Stomach (tissue), 4 donors: ENCODE data around the gene COL1A2.

Experiments used
- POLR2A ChIP-seq, 4 donors: fragments of 450-650 bp; IDR thresholded peaks; one replicate each; pipeline ENCODE4 v1.6.1; 2016; ENCODE audit warnings: antibody characterized with exemption in 4 of 4, control low read depth in 2 of 4, mild to moderate bottlenecking in 1 of 4, moderate library complexity in 1 of 4
- POLR2AphosphoS5 ChIP-seq, 3 donors: sonication (generic); formaldehyde crosslinking; IDR thresholded peaks; one replicate each; pipeline ENCODE4 v1.6.1; 2016; ENCODE audit warnings: antibody characterized with exemption in 3 of 3
- TF ChIP-seq, protein P1 (sequence below), 7 experiments: fragments of 450-650 bp in 4 of 7; fragments of 200-600 bp in 3 of 7; sonication (generic) in 3 of 7; IDR thresholded peaks; one replicate each; pipeline ENCODE4 v1.5.1; 2016 to 2019; ENCODE audit warnings: antibody characterized with exemption in 7 of 7, control low read depth in 2 of 7, mild to moderate bottlenecking in 1 of 7

DNA sequence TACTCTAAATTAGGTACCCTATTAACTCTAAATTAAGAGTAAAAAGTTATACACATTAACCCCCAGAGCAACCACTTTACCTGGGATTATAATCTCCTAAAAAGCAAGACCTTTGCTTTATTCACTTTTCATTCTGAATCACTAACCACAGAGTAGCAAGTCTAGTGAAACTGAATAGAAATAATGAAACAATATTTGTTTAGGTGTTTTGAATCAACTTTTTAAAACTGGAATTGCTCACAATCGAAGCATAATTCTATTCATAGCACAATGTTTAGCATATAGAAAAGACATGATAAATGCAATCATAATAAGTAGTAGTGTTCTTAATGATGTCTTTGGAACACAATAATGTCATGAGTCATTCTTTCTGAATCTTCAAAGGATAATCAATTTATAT, 77.9 kb downstream of the COL1A2 start:
- TF ChIP-seq, protein P1, sequence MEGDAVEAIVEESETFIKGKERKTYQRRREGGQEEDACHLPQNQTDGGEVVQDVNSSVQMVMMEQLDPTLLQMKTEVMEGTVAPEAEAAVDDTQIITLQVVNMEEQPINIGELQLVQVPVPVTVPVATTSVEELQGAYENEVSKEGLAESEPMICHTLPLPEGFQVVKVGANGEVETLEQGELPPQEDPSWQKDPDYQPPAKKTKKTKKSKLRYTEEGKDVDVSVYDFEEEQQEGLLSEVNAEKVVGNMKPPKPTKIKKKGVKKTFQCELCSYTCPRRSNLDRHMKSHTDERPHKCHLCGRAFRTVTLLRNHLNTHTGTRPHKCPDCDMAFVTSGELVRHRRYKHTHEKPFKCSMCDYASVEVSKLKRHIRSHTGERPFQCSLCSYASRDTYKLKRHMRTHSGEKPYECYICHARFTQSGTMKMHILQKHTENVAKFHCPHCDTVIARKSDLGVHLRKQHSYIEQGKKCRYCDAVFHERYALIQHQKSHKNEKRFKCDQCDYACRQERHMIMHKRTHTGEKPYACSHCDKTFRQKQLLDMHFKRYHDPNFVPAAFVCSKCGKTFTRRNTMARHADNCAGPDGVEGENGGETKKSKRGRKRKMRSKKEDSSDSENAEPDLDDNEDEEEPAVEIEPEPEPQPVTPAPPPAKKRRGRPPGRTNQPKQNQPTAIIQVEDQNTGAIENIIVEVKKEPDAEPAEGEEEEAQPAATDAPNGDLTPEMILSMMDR (IDR thresholded peaks at IDR 0.05): no peak
- TF ChIP-seq POLR2A (IDR thresholded peaks at IDR 0.05): no peak
- no peak for TF ChIP-seq POLR2AphosphoS5 (IDR thresholded peaks at IDR 0.05)
